BLaER1 treated with 17β-estradiol and CSF1 and Interleukin-3, amounts not matched to agents 10 nM and 100 nM (cell line): ENCODE data around the gene CSRNP2.
"Not testable (repeated sequence)": the region's sequence is repeated elsewhere in the genome, so short reads cannot be mapped to it uniquely, and the experiment has no call there.

Experiments used
- H3K27ac ChIP-seq, 11 experiments: shearing (Covaris generic); formaldehyde crosslinking; 2 replicates each; pipeline ENCODE4 v1.8.1; 2022
- H3K27me3 ChIP-seq, 11 experiments: shearing (Covaris generic); formaldehyde crosslinking; 2 replicates each; pipeline ENCODE4 v1.8.1; 2022
- H3K36me3 ChIP-seq, 11 experiments: shearing (Covaris generic); formaldehyde crosslinking; 2 replicates each; pipeline ENCODE4 v1.8.1; 2022
- H3K4me1 ChIP-seq, 10 experiments: shearing (Covaris generic); formaldehyde crosslinking; 2 replicates each; pipeline ENCODE4 v1.8.1; 2022
- H3K4me2 ChIP-seq, 11 experiments: shearing (Covaris generic); formaldehyde crosslinking; 2 replicates each; pipeline ENCODE4 v1.8.1; 2022
- H3K4me3 ChIP-seq, 10 experiments: shearing (Covaris generic); formaldehyde crosslinking; 2 replicates each; pipeline ENCODE4 v1.8.1; 2022
- H3K9ac ChIP-seq, 11 experiments: shearing (Covaris generic); formaldehyde crosslinking; 2 replicates each; pipeline ENCODE4 v1.8.1; 2022
- H3K9me3 ChIP-seq, 11 experiments: shearing (Covaris generic); formaldehyde crosslinking; replicated peaks in 1 of 11; 2 replicates each; pipeline ENCODE4 v1.8.1; 2022
- H4K20me1 ChIP-seq, 11 experiments: shearing (Covaris generic); formaldehyde crosslinking; 2 replicates each; pipeline ENCODE4 v1.8.1; 2022
- Cebpa-rat ChIP-seq, 11 experiments: shearing (Covaris generic); IDR thresholded peaks; 2 replicates each; pipeline ENCODE4 v1.8.1; 2022

CSRNP2 gene

DNA sequence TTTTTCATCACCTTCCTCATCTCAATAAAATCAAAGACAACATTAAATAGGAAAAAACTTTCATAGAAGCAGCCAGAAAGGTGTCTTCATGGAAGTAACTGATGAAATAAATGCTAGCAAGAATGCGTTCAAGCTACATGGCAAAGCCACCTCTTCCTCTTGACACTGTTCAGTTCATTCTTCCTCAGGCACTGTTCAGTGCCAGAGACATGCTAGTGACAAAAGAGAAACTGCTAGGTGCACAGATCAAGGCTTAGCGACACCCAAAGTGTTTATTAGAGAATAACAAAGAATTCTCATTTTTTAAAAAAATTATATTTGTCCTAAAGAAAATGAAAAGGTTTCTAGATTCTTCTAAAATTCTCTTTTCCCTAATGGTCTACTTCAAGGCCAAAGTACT is 64.4 kb downstream of the CSRNP2 start:
- H3K4me1 ChIP-seq: peaks cover 20 to 70% (median 34%) of the 10 kb centered on the region in 10 experiments
- no peaks in the 10 kb centered on the region for H3K27me3 ChIP-seq
- no peak overlapping the region for H3K4me3 ChIP-seq
- no peak for TF ChIP-seq Cebpa-rat (IDR thresholded peaks at IDR 0.05)
- H3K9ac ChIP-seq: no peak overlapping the region; a peak in 1 of 22 replicates
- H4K20me1 ChIP-seq: peaks cover 5 to 50% (median 17%) of the 10 kb centered on the region in 11 experiments; a peak in 13 of 22 replicates
- peaks cover 0 to 6% (median 0%) of the 10 kb centered on the region in 11 experiments; a peak in 4 of 22 replicates for H3K36me3 ChIP-seq
- no peaks in the 10 kb centered on the region for H3K9me3 ChIP-seq
- peak overlapping the region in 2 of 11 experiments; percentile 38 to 94; a peak in 3 of 22 replicates for H3K4me2 ChIP-seq
- no peak overlapping the region for H3K27ac ChIP-seq

DNA sequence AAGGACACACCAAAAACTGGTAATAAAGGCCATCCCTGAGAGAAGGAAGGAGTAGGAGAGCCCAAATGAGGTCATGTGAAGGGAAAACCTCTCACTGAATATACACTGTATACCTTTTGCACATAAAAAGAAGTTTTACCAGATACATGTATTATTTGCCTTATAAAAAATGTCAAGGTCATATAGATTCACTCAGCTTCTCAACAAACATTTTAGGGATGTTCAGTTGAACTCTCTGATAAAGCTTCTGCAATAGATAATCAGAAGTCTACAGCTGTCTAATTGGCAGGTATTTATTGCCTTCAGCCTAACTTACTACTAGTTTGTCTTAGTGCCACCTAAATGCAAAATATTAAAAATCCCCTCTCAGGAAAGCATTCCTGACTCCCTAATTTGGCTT is 65.9 kb downstream of the CSRNP2 start:
- H3K27me3 ChIP-seq: no peaks in the 10 kb centered on the region
- H3K27ac ChIP-seq: no peak overlapping the region
- peaks cover 5 to 58% (median 25%) of the 10 kb centered on the region in 11 experiments; a peak in 14 of 22 replicates for H4K20me1 ChIP-seq
- TF ChIP-seq Cebpa-rat (IDR thresholded peaks at IDR 0.05): no peak
- H3K36me3 ChIP-seq: peaks cover 0 to 6% (median 0%) of the 10 kb centered on the region in 11 experiments; a peak in 4 of 22 replicates
- H3K4me3 ChIP-seq: no peak overlapping the region
- peaks cover 32 to 70% (median 40%) of the 10 kb centered on the region in 10 experiments for H3K4me1 ChIP-seq
- no peaks in the 10 kb centered on the region for H3K9me3 ChIP-seq
- 0 out of 22 replicates have a peak overlapping the region, but pooled peaks of 1 of the 11 experiments have one; percentile 12 for H3K9ac ChIP-seq
- peak overlapping the region in 1 of 11 experiments; percentile 15; a peak in 1 of 22 replicates for H3K4me2 ChIP-seq

DNA sequence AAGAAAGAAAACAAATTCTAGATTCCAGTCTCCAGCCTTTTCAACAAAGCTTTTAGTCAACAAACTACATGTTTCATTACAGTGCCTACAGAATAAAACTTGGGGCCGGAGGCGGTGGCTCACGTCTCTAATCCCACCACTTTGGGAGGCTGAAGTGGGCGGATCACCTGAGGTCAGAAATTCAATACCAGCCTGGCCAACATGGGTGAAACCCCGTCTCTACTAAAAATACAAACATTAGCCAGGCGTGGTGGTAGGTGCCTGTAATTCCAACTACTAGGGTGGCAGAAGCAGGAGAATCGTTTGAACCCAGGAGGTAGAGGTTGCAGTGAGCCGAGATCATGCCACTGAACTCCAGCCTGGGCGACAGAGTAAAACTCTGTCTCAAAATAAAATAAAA is 68.9 kb downstream of the CSRNP2 start:
- H4K20me1 ChIP-seq: peaks cover 0 to 61% (median 28%) of the 10 kb centered on the region in 11 experiments; a peak in 13 of 22 replicates
- not testable (repeated sequence) for H3K4me2 ChIP-seq, H3K36me3 ChIP-seq, H3K9me3 ChIP-seq, H3K4me3 ChIP-seq, H3K27ac ChIP-seq, H3K27me3 ChIP-seq, H3K9ac ChIP-seq
- H3K4me1 ChIP-seq: peaks cover 11 to 70% (median 20%) of the 10 kb centered on the region in 10 experiments

DNA sequence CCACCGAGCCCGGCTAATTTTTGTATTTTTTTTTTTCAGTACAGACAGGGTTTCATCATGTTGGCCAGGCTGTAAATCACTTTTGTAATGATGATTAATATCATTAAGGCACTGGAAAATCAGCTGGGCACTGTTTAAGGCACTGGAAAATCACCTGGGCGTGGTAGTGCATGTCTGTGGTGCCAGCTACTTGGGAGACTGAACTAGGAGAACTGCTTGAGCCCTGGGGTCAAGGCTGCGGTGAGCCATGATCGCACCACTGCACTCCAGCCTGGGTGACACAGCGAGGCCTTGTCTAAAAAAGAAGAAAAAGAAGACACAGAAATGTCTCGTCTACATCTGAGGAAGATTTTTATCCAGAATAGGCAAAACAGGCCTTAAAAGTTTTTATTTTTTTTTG is 70.0 kb downstream of the CSRNP2 start:
- H3K4me3 ChIP-seq: no peak overlapping the region
- peaks cover 21 to 64% (median 29%) of the 10 kb centered on the region in 10 experiments for H3K4me1 ChIP-seq
- no peak overlapping the region for H3K27ac ChIP-seq
- peaks cover 0 to 55% (median 20%) of the 10 kb centered on the region in 11 experiments; a peak in 13 of 22 replicates for H4K20me1 ChIP-seq
- peaks cover 0 to 5% (median 0%) of the 10 kb centered on the region in 11 experiments; a peak in 9 of 22 replicates for H3K36me3 ChIP-seq
- H3K9ac ChIP-seq: no peak overlapping the region
- H3K9me3 ChIP-seq: no peaks in the 10 kb centered on the region
- TF ChIP-seq Cebpa-rat (IDR thresholded peaks at IDR 0.05): no peak
- no peaks in the 10 kb centered on the region for H3K27me3 ChIP-seq
- H3K4me2 ChIP-seq: peak overlapping the region in 6 of 11 experiments; percentile 24 to 99 (median 48); a peak in 9 of 22 replicates

DNA sequence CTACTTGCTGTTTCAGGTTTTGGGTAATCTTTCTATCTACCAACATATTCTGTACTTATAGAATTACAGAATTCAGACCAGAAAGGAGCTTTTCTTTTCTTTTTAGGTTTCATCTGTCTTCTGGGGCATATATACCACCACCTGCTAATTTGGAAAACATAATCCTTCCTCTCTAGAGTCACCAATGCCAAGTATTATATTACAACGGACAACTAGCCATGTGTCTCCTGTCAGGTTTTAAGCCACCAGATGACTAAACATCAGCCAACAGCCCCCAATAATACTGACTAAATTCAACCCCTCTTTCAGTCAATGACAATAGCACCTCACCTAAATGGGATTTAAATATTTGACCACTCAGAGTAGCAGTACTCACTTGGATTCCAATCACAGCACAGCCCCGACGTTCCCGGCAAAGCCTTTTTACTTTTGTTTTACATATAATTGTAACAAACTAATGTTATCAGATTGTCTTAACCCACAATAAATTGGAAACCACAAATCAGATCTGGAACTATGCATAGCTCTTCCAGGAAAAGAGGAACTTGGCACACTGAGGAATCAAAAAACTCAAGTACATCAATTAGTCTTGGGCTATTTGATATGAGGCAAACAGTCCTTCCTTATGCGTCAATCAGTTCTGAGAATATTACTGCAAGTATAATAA is 70.7 kb downstream of the CSRNP2 start:
- Histone ChIP-seq H3K27ac (no peak overlapping the region), H3K27me3 (no peaks in the 10 kb centered on the region), H3K9ac (no peak overlapping the region), H3K4me3 (no peak overlapping the region), H3K36me3 (peaks cover 4 to 12% (median 7%) of the 10 kb centered on the region in 11 experiments), H4K20me1 (peaks cover 0 to 48% (median 19%) of the 10 kb centered on the region in 11 experiments; a peak in 12 of 22 replicates), H3K4me2 (peak overlapping the region in 6 of 11 experiments; percentile 24 to 99 (median 48); a peak in 10 of 22 replicates), H3K4me1 (peaks cover 23 to 62% (median 31%) of the 10 kb centered on the region in 10 experiments), H3K9me3 (no peaks in the 10 kb centered on the region)
- TF ChIP-seq Cebpa-rat (IDR thresholded peaks at IDR 0.05): no peak

DNA sequence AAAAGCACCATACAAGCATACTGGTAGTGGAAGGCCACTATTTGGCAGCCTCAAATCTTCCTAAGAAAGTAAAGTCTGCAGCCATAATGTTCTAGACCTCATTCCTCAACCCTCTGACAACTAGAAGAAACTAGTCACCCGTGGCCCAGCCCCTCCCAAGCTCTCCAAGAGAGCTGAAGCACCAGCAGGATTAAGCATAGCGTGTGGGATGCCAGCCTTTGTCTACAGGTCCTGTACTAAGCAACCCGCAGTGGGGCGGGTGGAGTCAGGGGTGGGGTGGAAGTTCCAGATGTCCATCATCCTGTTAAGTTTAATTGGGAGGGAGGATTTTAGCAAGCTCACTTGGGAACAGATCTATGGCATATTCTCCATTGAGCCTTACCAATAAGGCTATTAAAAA is 71.4 kb downstream of the CSRNP2 start:
- H3K9ac ChIP-seq: no peak overlapping the region
- H3K9me3 ChIP-seq: no peaks in the 10 kb centered on the region; a peak in 1 of 22 replicates
- H3K4me2 ChIP-seq: peak overlapping the region in 3 of 11 experiments; percentile 11 to 99 (median 80); a peak in 5 of 22 replicates
- peaks cover 23 to 65% (median 31%) of the 10 kb centered on the region in 10 experiments for H3K4me1 ChIP-seq
- H3K36me3 ChIP-seq: peaks cover 12 to 20% (median 15%) of the 10 kb centered on the region in 11 experiments
- no peak overlapping the region for H3K4me3 ChIP-seq
- TF ChIP-seq Cebpa-rat (IDR thresholded peaks at IDR 0.05): no peak
- H3K27ac ChIP-seq: no peak overlapping the region
- peaks cover 0 to 46% (median 19%) of the 10 kb centered on the region in 11 experiments; a peak in 12 of 22 replicates for H4K20me1 ChIP-seq
- no peaks in the 10 kb centered on the region for H3K27me3 ChIP-seq
